Cerebellar nuclear complex (tissue), 1 donor: Measurements from ENCODE around the gene ACTL6A.

Experiments used
- DNase-seq, 2 experiments: peaks; one replicate each; lab custom pipeline; 2025; lab: John Stamatoyannopoulos, UW

The ACTL6A gene

DNA sequence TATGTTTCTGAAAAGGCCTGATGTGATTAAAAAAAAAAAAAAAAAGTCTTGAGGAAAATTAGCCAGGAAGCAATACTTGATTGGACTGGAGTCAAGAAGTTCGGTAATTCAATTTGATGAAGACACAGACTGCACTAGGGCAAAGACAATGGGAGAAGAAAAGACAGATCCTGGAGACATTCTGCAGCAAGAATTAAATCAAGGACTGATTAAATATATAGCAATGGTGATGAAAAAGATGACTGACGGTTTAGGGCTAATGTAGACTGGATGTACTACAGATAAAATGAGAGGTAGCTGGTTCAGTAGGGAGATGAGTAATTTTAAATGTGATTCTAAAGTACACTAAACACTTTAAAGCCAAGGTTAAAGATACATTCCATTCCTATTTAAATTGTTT lies 27.9 kb downstream of the ACTL6A start:
- no peak for DNase-seq

DNA sequence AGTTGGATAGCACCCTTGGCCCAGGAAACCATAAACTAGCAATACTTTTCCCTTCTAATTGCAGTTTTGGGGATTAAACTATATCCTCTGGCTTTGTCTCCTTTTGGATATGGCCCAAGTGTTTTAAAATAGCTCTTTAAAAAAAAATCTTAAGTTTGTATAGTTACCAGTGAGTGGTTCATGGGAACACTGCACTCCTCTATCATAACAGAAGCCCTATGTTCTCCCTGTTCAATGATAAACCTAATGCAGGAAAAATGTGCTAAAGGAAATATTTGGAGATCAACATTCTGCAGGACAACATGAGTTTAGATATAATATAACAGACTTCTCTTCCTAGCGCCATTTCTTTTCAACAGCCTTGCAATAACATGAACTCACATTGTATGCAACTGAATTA lies 28.6 kb downstream of the ACTL6A start:
- no peak for DNase-seq

DNA sequence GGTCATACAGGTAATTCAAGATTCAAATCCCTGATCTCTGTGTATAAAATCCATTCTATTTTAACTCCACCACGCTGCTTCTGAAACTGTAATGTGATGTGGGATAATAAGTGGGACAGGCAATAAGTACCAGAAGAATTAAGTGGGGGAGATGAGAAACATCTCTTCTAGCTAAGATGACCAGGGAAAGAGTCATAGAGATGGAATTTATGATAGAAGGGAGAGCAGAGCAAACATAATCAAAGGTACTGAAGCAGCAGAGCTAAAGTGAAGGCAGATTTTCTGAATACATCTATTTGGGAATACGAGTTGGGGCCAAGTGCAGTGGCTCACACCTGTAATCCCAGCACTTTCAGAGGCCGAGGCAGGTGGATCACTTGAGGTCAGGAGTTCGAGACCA lies 36.8 kb downstream of the ACTL6A start:
- DNase-seq: no peak

DNA sequence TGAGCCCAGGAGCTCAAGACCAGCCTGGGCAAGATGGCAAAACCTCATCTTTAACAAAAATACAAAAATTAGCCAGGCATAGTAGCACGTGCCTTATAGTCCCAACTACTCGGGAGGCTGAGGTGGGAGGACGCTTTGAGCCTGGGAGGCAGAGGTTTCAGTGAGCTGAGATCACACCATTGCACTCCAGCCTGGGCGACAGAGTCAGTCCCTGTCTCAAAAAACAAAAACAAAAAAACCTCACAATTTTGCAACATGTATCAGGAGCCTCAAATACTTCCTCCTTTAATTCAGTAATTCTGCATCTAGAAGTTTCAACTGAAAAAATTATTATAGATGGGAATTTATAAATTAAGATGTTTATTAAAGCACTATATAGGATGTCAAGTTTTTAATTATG lies 40.6 kb downstream of the ACTL6A start:
- DNase-seq: no peak

DNA sequence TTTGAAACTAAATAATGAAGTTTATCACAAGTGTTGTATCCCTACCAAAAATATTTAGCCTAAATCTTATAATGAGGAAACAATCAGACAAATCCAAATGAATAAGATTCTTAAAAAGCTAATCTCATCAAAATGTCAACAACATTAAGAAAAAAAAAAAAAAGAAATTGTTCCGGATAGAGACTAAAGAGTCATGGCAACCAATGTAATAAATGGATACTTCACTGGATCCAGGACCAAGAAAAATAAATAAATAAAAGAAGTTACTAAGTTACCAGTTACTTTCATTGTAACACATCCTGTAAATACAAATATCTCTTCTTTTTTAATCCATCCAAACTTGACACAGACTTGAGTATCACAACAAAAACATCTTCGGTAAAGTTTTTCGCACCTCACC lies 41.1 kb downstream of the ACTL6A start:
- no peak for DNase-seq

DNA sequence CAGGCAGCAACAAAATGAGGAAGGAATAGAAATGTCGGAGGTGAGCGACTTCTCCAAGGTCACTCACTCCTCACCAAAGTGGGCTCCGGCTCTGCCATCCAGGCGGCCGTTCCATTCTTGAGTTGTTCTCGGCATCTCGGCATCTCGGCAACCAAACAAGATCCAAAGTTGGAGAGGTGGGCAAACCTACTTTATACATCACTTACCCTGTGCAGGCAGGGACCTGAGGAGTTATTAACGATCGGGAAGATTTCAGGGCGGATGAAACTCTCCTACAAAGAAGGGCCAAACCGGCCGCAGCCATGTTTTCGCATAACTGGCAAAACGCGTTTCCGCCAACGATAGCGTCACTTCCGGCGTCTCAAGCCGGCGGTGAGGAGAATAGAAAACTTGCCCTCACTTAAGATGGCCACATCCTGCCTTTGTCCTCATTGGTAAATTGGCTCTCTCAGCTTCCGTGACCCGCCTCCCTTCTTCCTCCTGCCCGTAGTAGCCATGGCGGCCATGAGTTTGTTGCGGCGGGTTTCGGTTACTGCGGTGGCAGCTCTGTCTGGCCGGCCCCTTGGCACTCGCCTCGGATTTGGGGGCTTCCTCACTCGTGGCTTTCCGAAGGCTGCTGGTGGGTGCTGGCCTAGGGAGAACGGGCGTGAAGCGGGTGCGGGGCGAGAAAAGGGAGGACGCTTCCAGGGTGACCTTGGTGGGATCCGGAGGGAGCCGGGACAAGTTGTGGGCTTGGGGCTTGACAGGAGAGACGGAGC lies 41.8 kb downstream of the ACTL6A start, which contains the start of the genes MRPL47 and NDUFB5:
Gene MRPL47 (minus strand): TSS at position 318 of the 758 bp plus-strand sequence. CDS start 14 bp downstream, at position 304.
Gene NDUFB5 (plus strand): TSS at position 474 of the 758 bp plus-strand sequence. CDS start 22 bp downstream, at position 496.
- DNase-seq: peak; percentile 63 to 90

DNA sequence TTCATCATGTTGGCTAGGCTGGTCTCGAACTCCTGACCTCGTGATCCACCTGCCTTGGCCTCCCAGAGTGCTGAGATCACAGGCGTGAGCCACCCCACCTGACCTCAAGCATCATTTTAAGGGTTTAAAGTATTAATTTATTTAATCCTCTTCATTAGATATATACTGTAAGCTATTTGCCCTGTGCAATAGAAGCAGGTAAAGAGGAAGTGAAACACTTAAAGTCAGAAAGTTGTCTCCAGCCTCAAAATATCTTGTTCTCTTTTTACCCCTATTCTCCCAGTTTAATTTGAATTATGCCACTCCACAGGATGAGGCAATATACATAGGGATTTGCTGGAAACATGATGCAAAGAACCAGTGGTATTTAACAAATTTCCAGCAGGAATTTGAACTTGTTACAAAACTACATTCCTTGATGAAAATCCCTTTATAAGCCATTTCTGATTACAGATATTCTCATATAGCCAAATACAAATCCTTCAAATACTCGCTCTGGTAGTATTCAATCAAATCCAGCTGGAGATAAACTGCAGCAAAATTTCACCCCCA lies 43.9 kb downstream of the ACTL6A start:
- no peak for DNase-seq

DNA sequence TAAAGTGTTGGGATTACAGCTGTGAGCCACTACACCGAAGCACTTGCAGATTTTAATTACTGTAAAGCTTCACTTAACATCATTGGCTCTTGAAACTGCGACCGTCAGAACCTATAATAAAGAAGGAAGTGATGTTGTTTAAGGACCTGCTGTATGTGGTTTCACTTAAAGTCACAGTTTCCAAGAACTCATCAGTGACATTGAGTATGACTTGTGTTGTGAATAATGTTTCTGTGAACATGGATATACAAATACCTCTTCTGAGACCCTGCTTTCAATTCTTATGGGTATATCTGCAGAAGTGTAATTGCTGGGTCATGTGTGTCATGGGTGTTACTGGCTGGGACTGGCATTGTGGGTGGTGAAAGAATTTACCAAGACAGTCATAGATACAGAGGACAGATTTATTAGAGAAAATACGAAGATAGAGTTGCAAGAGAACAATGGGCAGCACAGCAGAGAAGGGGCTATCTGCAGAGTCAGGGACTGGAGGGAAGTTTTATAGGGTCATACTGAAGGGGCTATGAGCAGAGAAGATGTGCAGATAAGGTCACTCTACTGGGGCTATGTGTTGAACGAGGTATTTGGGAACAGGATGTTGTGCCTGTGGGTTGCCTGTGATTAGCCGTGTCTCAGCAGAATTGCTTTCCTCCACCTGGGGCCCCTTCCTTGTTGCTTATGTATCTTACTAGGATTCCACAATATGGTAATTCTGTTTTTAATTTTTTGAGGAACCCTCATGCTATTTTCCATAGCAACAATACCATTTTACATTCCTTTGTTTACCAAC lies 46.4 kb downstream of the ACTL6A start:
- no peak for DNase-seq

DNA sequence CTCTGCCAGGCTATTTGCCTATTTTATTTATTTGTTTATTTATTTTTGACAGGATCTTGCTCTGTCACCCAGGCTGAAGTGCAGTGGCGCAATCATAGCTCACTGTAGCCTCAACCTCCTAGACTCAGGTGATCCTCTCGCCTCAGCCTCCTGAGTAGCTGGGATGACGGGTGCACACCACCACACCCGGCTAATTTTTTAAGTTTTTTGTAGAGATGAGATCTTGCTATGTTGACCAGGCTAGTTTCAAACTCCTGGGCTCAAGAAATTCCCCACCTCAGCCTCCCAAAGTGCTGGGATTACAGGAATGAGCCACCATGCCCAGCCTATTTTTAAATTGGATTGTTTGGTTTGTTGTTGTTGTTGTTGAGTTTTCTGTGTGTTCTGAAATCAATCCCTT lies 47.3 kb downstream of the ACTL6A start:
- no peak for DNase-seq

DNA sequence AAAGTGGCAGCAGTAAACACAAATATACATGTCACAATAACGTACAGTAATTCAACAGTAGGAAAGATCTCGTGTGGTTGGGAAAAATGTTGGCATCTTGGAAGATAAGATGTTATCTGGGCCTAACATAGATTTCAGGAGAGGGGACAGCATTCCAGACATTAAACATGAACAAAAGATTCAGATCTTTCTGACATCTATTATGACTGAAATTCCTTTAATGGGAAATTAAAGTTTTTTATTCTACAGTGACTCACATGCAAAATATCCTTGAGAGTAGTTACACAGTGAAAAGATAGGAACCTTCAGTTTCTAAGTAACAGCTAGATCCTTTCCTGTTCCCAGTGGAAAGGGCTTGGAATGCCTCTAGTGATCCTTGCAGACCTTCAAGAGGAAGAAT lies 51.1 kb downstream of the ACTL6A start:
- DNase-seq: no peak

DNA sequence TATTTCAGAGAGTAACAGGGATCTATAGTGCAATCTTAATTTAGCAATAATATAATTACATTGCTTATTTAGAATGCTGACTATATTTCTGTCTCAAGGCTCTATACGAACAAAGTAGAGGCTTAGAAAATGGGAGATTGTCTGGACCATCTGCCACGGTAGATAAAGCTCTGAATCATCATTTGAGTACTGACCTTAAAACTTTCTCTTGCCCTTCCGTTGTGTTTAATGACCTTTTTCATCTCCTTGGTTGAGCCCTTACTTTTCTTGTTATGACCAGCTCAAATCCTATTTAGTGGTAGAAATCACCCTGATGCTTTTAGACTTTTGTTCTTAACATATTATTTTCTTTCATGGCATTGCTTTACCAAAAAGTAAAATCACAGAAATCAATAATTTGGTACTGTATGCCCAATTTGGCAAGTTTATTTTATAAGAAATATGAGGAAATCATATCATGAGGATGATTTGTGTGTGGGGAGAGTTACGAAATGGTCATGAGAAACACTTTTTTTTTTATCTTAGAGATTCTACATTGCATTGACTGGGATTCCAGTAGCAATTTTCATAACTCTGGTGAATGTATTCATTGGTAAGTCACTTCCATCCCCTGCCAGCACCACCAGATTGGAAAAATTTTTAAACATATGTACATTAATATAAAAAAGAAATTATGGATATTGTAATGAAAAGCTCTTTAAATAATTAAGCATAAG lies 52.9 kb downstream of the ACTL6A start:
- DNase-seq: no peak

DNA sequence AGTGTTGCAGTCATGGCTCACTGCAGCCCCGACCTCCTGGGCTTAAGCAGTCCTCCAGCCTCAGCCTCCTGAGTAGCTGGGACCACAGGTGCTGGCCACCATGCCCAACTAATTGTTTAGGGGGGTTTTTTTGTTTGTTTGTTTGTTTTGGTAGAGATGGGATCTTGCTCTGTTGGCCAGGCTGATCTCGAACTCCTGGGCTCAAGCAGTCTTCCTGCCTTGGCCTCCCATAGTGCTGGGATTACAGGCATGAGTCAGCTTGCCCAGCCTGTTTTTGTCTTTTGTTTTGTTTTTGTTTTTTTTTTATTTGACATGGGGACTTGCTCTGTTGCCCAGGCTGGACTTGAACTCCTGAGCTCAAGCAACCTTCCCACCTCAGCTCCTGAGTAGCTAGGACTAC lies 59.3 kb downstream of the ACTL6A start:
- DNase-seq: no peak

DNA sequence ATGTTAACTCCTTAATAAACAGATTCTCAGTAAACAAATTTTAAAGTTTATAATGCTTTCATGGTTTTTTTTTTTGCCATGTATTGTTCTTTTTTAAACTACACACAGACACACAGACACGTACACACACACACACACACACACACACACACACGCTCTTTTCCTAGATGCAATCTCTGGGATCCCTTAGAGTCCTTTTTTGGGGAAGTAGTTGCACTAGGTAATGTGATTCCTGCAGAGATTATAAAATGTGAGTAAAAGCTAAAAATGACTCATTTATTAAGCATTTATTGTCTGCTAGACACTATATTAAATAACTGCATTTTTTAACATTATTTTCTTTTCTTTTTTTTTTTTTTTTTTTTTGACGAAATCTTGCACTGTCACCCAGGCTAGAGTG lies 61.7 kb downstream of the ACTL6A start:
- no peak for DNase-seq

DNA sequence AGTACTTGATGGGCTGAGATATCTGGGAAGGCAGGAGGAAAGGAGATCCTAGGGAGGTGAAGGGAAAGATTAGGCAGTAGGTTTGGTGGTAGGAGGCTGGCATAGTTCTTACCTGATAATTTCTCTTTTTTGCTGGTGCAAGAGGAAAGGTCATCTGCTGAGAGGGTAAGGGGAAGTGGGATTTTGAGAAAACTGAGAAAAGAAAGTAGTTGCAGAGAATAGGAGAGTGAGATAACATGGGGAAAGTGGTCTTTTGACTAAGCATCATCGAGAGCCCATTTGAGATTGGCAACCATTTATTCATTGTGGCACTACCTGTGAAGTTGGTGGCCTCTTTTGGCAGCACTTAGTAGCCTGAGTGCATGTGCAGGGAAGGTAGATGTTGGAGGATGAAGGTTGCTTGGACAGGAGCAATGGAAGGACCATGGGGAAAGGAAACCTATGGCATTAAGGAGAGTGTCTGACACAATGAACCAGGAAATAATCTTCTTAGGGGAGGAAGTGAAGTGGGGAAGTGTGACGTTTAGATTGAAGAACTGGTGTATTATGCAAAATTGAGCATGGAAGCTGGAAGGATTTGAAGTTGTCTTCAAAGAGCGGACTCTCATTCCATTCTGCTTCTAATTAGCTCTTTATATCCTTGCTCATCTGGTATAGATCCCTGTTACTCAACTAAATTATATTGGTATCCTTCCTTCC lies 68.2 kb downstream of the ACTL6A start:
- DNase-seq: no peak
